HepG2 (cell line): ENCODE results near the gene FNDC3B. TPM values are rescaled to one million over a fixed set of nuclear protein-coding genes. Genes with fewer than 3 reads are reported as not detected.
A peak's percentile ranks its signal among the peaks of the same experiment; 100 is the strongest.

Experiments
- AKAP8 ChIP-seq: sonication (generic); formaldehyde crosslinking; IDR thresholded peaks from 2 replicates; pipeline ENCODE4 v1.5.1; 2020; ENCODE audit warnings: mild to moderate bottlenecking, missing genetic modification reagents
- ASH2L ChIP-seq: fragments of 300-600, 200-600 bp; sonication (generic); IDR thresholded peaks from 2 replicates; pipeline ENCODE4 v1.7.0; 2017; ENCODE audit warnings: low read depth, mild to moderate bottlenecking, moderate library complexity, mixed read lengths, low read length; ENCODE audit not compliant: insufficient read length
- DR1 ChIP-seq: sonication (generic); formaldehyde crosslinking; IDR thresholded peaks from 2 replicates; pipeline ENCODE4 v1.8.0; 2021; ENCODE audit warnings: mild to moderate bottlenecking, missing genetic modification reagents, inconsistent platforms
- E2F5 ChIP-seq: sonication (generic); formaldehyde crosslinking; conservative IDR thresholded peaks from 2 replicates; pipeline ENCODE4 v1.4.0; 2020; ENCODE audit warnings: missing genetic modification reagents
- EP300 ChIP-seq, 3 experiments: sonication (generic) in 1 of 3; formaldehyde crosslinking in 1 of 3; IDR thresholded peaks; 2 replicates each; pipeline versions ENCODE4 v1.5.1 to v1.6.1; 2011 to 2020; ENCODE audit warnings: low read depth in 2 of 3, low read length in 2 of 3, borderline replicate concordance in 1 of 3, improper control_type of control experiment in 1 of 3, mild to moderate bottlenecking in 1 of 3, missing genetic modification reagents in 1 of 3, moderate library complexity in 1 of 3
- FOXP4 ChIP-seq: sonication (generic); formaldehyde crosslinking; IDR thresholded peaks from 2 replicates; pipeline ENCODE4 v1.4.0; 2020; ENCODE audit warnings: missing genetic modification reagents
- HMG20A ChIP-seq: IDR thresholded peaks from 2 replicates; pipeline ENCODE4 v1.6.1; 2016; ENCODE audit warnings: borderline replicate concordance
- HOXA9 ChIP-seq: sonication (generic); formaldehyde crosslinking; IDR thresholded peaks from 2 replicates; pipeline ENCODE4 v1.8.1; 2022; ENCODE audit warnings: missing genetic modification reagents, mild to moderate bottlenecking, moderate library complexity, borderline replicate concordance
- HOXD1 ChIP-seq: sonication (generic); formaldehyde crosslinking; IDR thresholded peaks from 2 replicates; pipeline ENCODE4 v1.5.0; 2020; ENCODE audit warnings: missing genetic modification reagents
- MAZ ChIP-seq, 2 experiments: sonication (generic) in 1 of 2; formaldehyde crosslinking in 1 of 2; IDR thresholded peaks; 2 replicates each; pipeline versions ENCODE4 v1.5.0 to v1.6.1; 2012 to 2020; ENCODE audit warnings: low read depth in 2 of 2, mild to moderate bottlenecking in 2 of 2, borderline replicate concordance in 1 of 2, improper control_type of control experiment in 1 of 2, low read length in 1 of 2, missing genetic modification reagents in 1 of 2, moderate library complexity in 1 of 2
- NFE2 ChIP-seq: sonication (generic); formaldehyde crosslinking; IDR thresholded peaks from 2 replicates; pipeline ENCODE4 v1.4.0; 2020; ENCODE audit warnings: missing genetic modification reagents
- ONECUT2 ChIP-seq: sonication (generic); formaldehyde crosslinking; IDR thresholded peaks from 2 replicates; pipeline ENCODE4 v1.4.0; 2020; ENCODE audit warnings: missing genetic modification reagents
- PCBP1 ChIP-seq: fragments of 200-400 bp; formaldehyde crosslinking; IDR thresholded peaks from 2 replicates; pipeline ENCODE4 v1.6.1; 2017; ENCODE audit warnings: mild to moderate bottlenecking, low read depth, low read length, borderline replicate concordance
- RXRA ChIP-seq: sonication (generic); formaldehyde crosslinking; IDR thresholded peaks from 2 replicates; pipeline ENCODE4 v1.5.1; 2020; ENCODE audit warnings: missing genetic modification reagents
- SAP130 ChIP-seq: IDR thresholded peaks from 2 replicates; pipeline ENCODE4 v1.6.1; 2016; ENCODE audit warnings: low read depth
- SOX13 ChIP-seq, 3 experiments: fragments of 450-650 bp in 1 of 3; sonication (generic) in 1 of 3; formaldehyde crosslinking in 1 of 3; IDR thresholded peaks in 2 of 3; conservative IDR thresholded peaks in 1 of 3; 2 replicates each; pipeline versions ENCODE4 v1.5.0 to v1.6.1; 2016 to 2020; ENCODE audit warnings: antibody characterized with exemption in 1 of 3, mild to moderate bottlenecking in 1 of 3, missing compliant biosample characterization in 1 of 3, missing genetic modification reagents in 1 of 3, moderate library complexity in 1 of 3
- XRCC5 ChIP-seq: fragments of 200-400 bp; formaldehyde crosslinking; optimal IDR thresholded peaks from 2 replicates; pipeline ENCODE3; 2017; ENCODE audit warnings: mild to moderate bottlenecking, low read length
- YEATS2 ChIP-seq: sonication (generic); formaldehyde crosslinking; IDR thresholded peaks from 2 replicates; pipeline ENCODE4 v1.4.0; 2020; ENCODE audit warnings: missing genetic modification reagents, borderline replicate concordance
- ZBTB7B ChIP-seq: sonication (generic); formaldehyde crosslinking; IDR thresholded peaks from 2 replicates; pipeline ENCODE4 v1.4.0; 2020; ENCODE audit warnings: missing genetic modification reagents
- ZNF441 ChIP-seq: sonication (generic); formaldehyde crosslinking; IDR thresholded peaks from 2 replicates; pipeline ENCODE4 v1.7.0; 2021; ENCODE audit warnings: missing genetic modification reagents, borderline replicate concordance
- ZNF501 ChIP-seq: sonication (generic); formaldehyde crosslinking; IDR thresholded peaks from 2 replicates; pipeline ENCODE4 v1.5.1; 2020; ENCODE audit warnings: mild to moderate bottlenecking, moderate library complexity, missing genetic modification reagents
- ZNF740 ChIP-seq: sonication (generic); formaldehyde crosslinking; IDR thresholded peaks from 2 replicates; pipeline ENCODE4 v1.4.0; 2020; ENCODE audit warnings: missing genetic modification reagents
- ZNF816 ChIP-seq: sonication (generic); formaldehyde crosslinking; IDR thresholded peaks from 2 replicates; pipeline ENCODE4 v1.8.0; 2022; ENCODE audit warnings: missing genetic modification reagents, mild to moderate bottlenecking, borderline replicate concordance
- polyA plus RNA-seq, 8 experiments: library from polyadenylated mRNA; depleted of rRNA in 3 of 8; stranded (reverse) in 7 of 8; unstranded in 1 of 8; fragments of >200 nt; fragmentation: Illumina TruSeq in 4 of 8; extraction: Trizol in 4 of 8; gene quantifications; 2 replicates each; pipeline versions ENCODE4 v1.2.1 to v1.2.3, GENCODE V29; 2011 to 2016; ENCODE audit warnings: low read depth in 4 of 8, missing spikeins in 1 of 8, mixed read lengths in 1 of 8; ENCODE audit not compliant: insufficient read depth in 1 of 8
- total RNA-seq, 5 experiments: library from RNA; depleted of rRNA; stranded (reverse); fragments of >200 nt; fragmentation: Illumina TruSeq; extraction: Trizol; gene quantifications; 2 replicates each; pipeline ENCODE4 v1.2.3, GENCODE V29; 2016; ENCODE audit warnings: low read depth in 1 of 5

FNDC3B gene
- total and polyA plus RNA-seq, 2 of the 13 experiments (the other 11 are each of a cell fraction or from before 2014, with no cell fraction given): 74.8 to 103 TPM

- peak; percentile 68 for TF ChIP-seq FOXP4 (CRISPR knock-in tag)
- peak; percentile 62 for TF ChIP-seq ASH2L
- 0 out of 2 replicates have a peak, but pooled peaks have one; percentile 25 for TF ChIP-seq SAP130 (CRISPR knock-in tag)
- peak; percentile 24; the same call in 1 of the 2 replicates for TF ChIP-seq AKAP8 (CRISPR knock-in tag)
- no peak for TF ChIP-seq YEATS2 (CRISPR knock-in tag)
- no peak for TF ChIP-seq E2F5 (CRISPR knock-in tag)
- TF ChIP-seq RXRA: no peak; the same call in 1 of the 2 replicates
- TF ChIP-seq ZNF501: 0 out of 2 replicates have a peak, but pooled peaks have one; percentile 13
- no peak for TF ChIP-seq DR1
- no peak for TF ChIP-seq ZNF441 (CRISPR knock-in tag)
- TF ChIP-seq ONECUT2: 0 out of 2 replicates have a peak, but pooled peaks have one; percentile 29
- no peak for TF ChIP-seq NFE2
- TF ChIP-seq ZNF816: peak; percentile 64; the same call in 1 of the 2 replicates
- TF ChIP-seq EP300 (IDR thresholded peaks at IDR 0.05; ENCODE audit: low read depth in 2 of 2, low read length in 2 of 2): peak in 1 of 2 experiments; percentile 59; a peak in 1 of 4 replicates
- no peak for TF ChIP-seq EP300 (CRISPR knock-in tag; IDR thresholded peaks at IDR 0.05; ENCODE audit: borderline replicate concordance)
- TF ChIP-seq MAZ (IDR thresholded peaks at IDR 0.05; ENCODE audit: borderline replicate concordance, low read depth, low read length): no peak
- no peak for TF ChIP-seq MAZ (CRISPR knock-in tag; IDR thresholded peaks at IDR 0.05; ENCODE audit: low read depth)
- no peak for TF ChIP-seq XRCC5
- peak; percentile 24; the same call in 1 of the 2 replicates for TF ChIP-seq HMG20A (CRISPR knock-in tag)
- TF ChIP-seq SOX13 (IDR thresholded peaks at IDR 0.05): 0 out of 2 replicates have a peak, but pooled peaks have one; percentile 17
- TF ChIP-seq SOX13 (CRISPR knock-in tag; conservative IDR thresholded peaks at IDR 0.05 in 1 of 2, IDR thresholded peaks at IDR 0.05 in 1 of 2): peak in 1 of 2 experiments; percentile 60; a peak in 2 of 4 replicates
- no peak for TF ChIP-seq PCBP1
- 0 out of 2 replicates have a peak, but pooled peaks have one; percentile 27 for TF ChIP-seq HOXD1 (CRISPR knock-in tag)
- TF ChIP-seq ZBTB7B: 0 out of 2 replicates have a peak, but pooled peaks have one; percentile 44
- TF ChIP-seq ZNF740: peak; percentile 95
- no peak for TF ChIP-seq HOXA9 (CRISPR knock-in tag)
These were observed 80.0 kb downstream of the FNDC3B start (continued) for GRCh38 chr3:172119266-172119969.
